ENCODE measurements around the gene GP1BA. TPM values are rescaled to one million over a fixed set of nuclear protein-coding genes. Genes with fewer than 3 reads are reported as not detected.

Gene GP1BA
- total and polyA plus RNA-seq, 2 experiments from 2014 or later, result 0.24 TPM; not detected in 1

GRCh38 chr17:4892499-4893221 lies 39.4 kb upstream of the GP1BA start:
- H4K20me1 ChIP-seq (replicated peaks; ENCODE audit: insufficient read depth), result 0 out of 2 replicates have a peak, but pooled peaks cover 6% of the 10 kb centered on the region
- no peaks in the 10 kb centered on the region; the same call in 1 of the 2 replicates for H3K4me1 ChIP-seq (ENCODE audit: insufficient read depth)
- H3K4me2 ChIP-seq, result no peak overlapping the region
- H3K4me3 ChIP-seq, result no peak overlapping the region
- DNase-seq (ENCODE audit: low spot score), result no peak
- no peak overlapping the region for H2AFZ ChIP-seq
- H3K9me2 ChIP-seq (ENCODE audit: insufficient read depth), result no peaks in the 10 kb centered on the region
- H3K79me2 ChIP-seq (replicated peaks; ENCODE audit: insufficient read depth), result no peaks in the 10 kb centered on the region
- Mint-ChIP-seq H3K27me3 (ENCODE audit: insufficient read depth, low read depth, poor library complexity) (peaks cover 21% of the 10 kb centered on the region), H3K36me3 (ENCODE audit: low read depth) (peaks cover 29% of the 10 kb centered on the region), H3K27ac (no peak overlapping the region), H3K4me3 (no peak overlapping the region), H3K9me3 (no peaks in the 10 kb centered on the region), H3K4me1 (peaks cover 15% of the 10 kb centered on the region)
- peaks cover 14% of the 10 kb centered on the region; the same call in 1 of the 2 replicates for H3F3A ChIP-seq (replicated peaks; ENCODE audit: low read depth)
- no peaks in the 10 kb centered on the region; the same call in 1 of the 2 replicates for H3K36me3 ChIP-seq (ENCODE audit: insufficient read depth)
- H3K27ac ChIP-seq (ENCODE audit: low read depth), result no peak overlapping the region
- no peaks in the 10 kb centered on the region for H3K27me3 ChIP-seq (ENCODE audit: insufficient read depth)
- no peak for TF ChIP-seq ZNF114 (CRISPR knock-in tag; IDR thresholded peaks at IDR 0.05)
- no peak for TF ChIP-seq ZNF462 (CRISPR knock-in tag; IDR thresholded peaks at IDR 0.05)
- TF ChIP-seq REST (IDR thresholded peaks at IDR 0.05; ENCODE audit: unreplicated experiment), result no peak
- no peak for TF ChIP-seq NANOG (IDR thresholded peaks at IDR 0.05; ENCODE audit: borderline replicate concordance)
- TF ChIP-seq ZNF331 (CRISPR knock-in tag; IDR thresholded peaks at IDR 0.05; ENCODE audit: low read depth), result no peak
- no peak for TF ChIP-seq ETS1 (IDR thresholded peaks at IDR 0.05)
- TF ChIP-seq EZH2 (IDR thresholded peaks at IDR 0.05; ENCODE audit: low read depth, unreplicated experiment), result no peak
- TF ChIP-seq JUNB (IDR thresholded peaks at IDR 0.05; ENCODE audit: unreplicated experiment), result no peak
- no peak for ATAC-seq
